Psoas muscle (tissue), 8 donors: ENCODE measurements around the gene DNAH9. TPM values are rescaled to one million over a fixed set of nuclear protein-coding genes. Genes with fewer than 3 reads are reported as not detected.

Experiments
- ATAC-seq, 4 donors: fragments of 200-7000 bp; cut with Tn5 transposase; one replicate each; pipeline ENCODE4 v1.9.1; 2020; ENCODE audit warnings: moderate library complexity in 3 of 4, mild to moderate bottlenecking in 2 of 4
- DNase-seq, 2 donors: peaks; one replicate each; pipeline ENCODE4 v3.0.0-alpha.2; 2020
- H3K27ac ChIP-seq: fragments of 200-600 bp; one replicate; pipeline ENCODE4 v1.8.0; 2022
- H3K27me3 ChIP-seq, 3 donors: fragments of 200-600 bp in 1 of 3; one replicate each; pipeline versions ENCODE4 v1.6.1 to v1.8.0; 2013 to 2022; ENCODE audit warnings: low read length in 2 of 3, mild to moderate bottlenecking in 2 of 3, moderate library complexity in 1 of 3; ENCODE audit not compliant: insufficient read depth in 3 of 3
- H3K36me3 ChIP-seq, 2 donors: fragments of 200-600 bp in 1 of 2; one replicate each; pipeline versions ENCODE4 v1.6.1 to v1.8.0; 2013 to 2022; ENCODE audit warnings: low read depth in 1 of 2, mild to moderate bottlenecking in 1 of 2, moderate library complexity in 1 of 2; ENCODE audit not compliant: insufficient read depth in 1 of 2
- H3K4me1 ChIP-seq: fragments of 200-600 bp; one replicate; pipeline ENCODE4 v1.8.0; 2022
- H3K4me3 ChIP-seq: fragments of 200-600 bp; one replicate; pipeline ENCODE4 v1.8.0; 2022; ENCODE audit warnings: mild to moderate bottlenecking
- H3K9me3 ChIP-seq: fragments of 200-600 bp; one replicate; pipeline ENCODE4 v1.8.0; 2022
- CTCF ChIP-seq: fragments of 200-600 bp; IDR thresholded peaks from one replicate; pipeline ENCODE4 v1.8.0; 2022; ENCODE audit warnings: antibody characterized with exemption
- WGBS, 3 donors: extraction: QIAGEN DNeasy Blood & Tissue Kit; methylation state at CpG; one replicate each; pipeline versions ENCODE4 v1.1.6 to v1.1.7; 2013; 5-methylcytosine and 5-hydroxymethylcytosine counted together
- intact Hi-C, 2 donors: fragments of 100-400 bp; cut with DNase I; formaldehyde crosslinking; loops; one replicate each; pipeline versions ENCODE4 v1.11.0 to v1.14.2; 2022
- polyA plus RNA-seq, 3 donors: library from polyadenylated mRNA; stranded (reverse); fragments of 200-250 nt; gene quantifications; one replicate each; pipeline ENCODE4 v1.2.3, GENCODE V29; 2013
- total RNA-seq, 4 donors: library from RNA; stranded (reverse); fragmentation: NEBNext Ultra II Directional in 2 of 4; extraction: Animal tissue kit (Norgen Biotek cat#: 25700) in 2 of 4; gene quantifications; one replicate each; pipeline versions ENCODE4 v1.2.1 to v1.2.4, GENCODE V29; 2021 to 2023
- donor health status: healthy with polysubstance abuse.
- donor health status: DM: no; HTN: no; CAD: no; lungs with moderate emphysema.
- donor health status: Bipolar disorder and iron deficiency.
- donor health status: healthy.
- donor health status: DM: yes; HTN: yes; CAD: no.
- donor health status: DM: no; HTN: no; CAD: no.
- donor health status: DM: no; HTN: no; CAD: no.
- donor health status: DM: yes; HTN: yes; CAD: no.

Gene DNAH9
- total and polyA plus RNA-seq, 7 donors, result 0.01 to 0.05 TPM; not detected in 5

GRCh38 chr17:11840831-11841230 is 242.6 kb downstream of the DNAH9 start:
- H3K27ac ChIP-seq, result no peak overlapping the region
- no peak for TF ChIP-seq CTCF
- ATAC-seq (no peak), DNase-seq (no peak)
- no peaks in the 10 kb centered on the region for H3K27me3 ChIP-seq
- H3K4me1 ChIP-seq, result no peaks in the 10 kb centered on the region
- intact Hi-C loops, result no loop called here
- no peaks in the 10 kb centered on the region for H3K9me3 ChIP-seq
- H3K4me3 ChIP-seq, result no peak overlapping the region
- 34 to 46% (median 43%) methylated on average over 2 of the region's 2 CpGs for WGBS, 3 donors
- no peaks in the 10 kb centered on the region for H3K36me3 ChIP-seq

GRCh38 chr17:11848330-11848729 is 250.1 kb downstream of the DNAH9 start:
- no peaks in the 10 kb centered on the region for H3K4me1 ChIP-seq
- intact Hi-C loops, result no loop called here
- no peak for TF ChIP-seq CTCF
- no peak overlapping the region for H3K27ac ChIP-seq
- no peaks in the 10 kb centered on the region for H3K36me3 ChIP-seq
- WGBS, 3 donors, result 67 to 71% (median 70%) methylated on average over 2 of the region's 2 CpGs
- ATAC-seq (no peak), DNase-seq (no peak)
- H3K9me3 ChIP-seq, result no peaks in the 10 kb centered on the region
- H3K27me3 ChIP-seq, result no peaks in the 10 kb centered on the region
- H3K4me3 ChIP-seq, result no peak overlapping the region

GRCh38 chr17:11852231-11852630 is 254.0 kb downstream of the DNAH9 start:
- WGBS, 3 donors, result 61 to 62% (median 62%) methylated on average over 4 of the region's 4 CpGs
- DNase-seq (no peak), ATAC-seq (no peak)
- intact Hi-C loops, result no loop called here
- no peaks in the 10 kb centered on the region for H3K4me1 ChIP-seq
- no peaks in the 10 kb centered on the region for H3K27me3 ChIP-seq
- no peak for TF ChIP-seq CTCF
- H3K36me3 ChIP-seq, result no peaks in the 10 kb centered on the region
- no peak overlapping the region for H3K4me3 ChIP-seq
- H3K9me3 ChIP-seq, result no peaks in the 10 kb centered on the region
- H3K27ac ChIP-seq, result no peak overlapping the region

GRCh38 chr17:11852912-11853311 is 254.6 kb downstream of the DNAH9 start:
- no peak for TF ChIP-seq CTCF
- H3K27ac ChIP-seq, result no peak overlapping the region
- no peaks in the 10 kb centered on the region for H3K9me3 ChIP-seq
- no peak for ATAC-seq
- H3K36me3 ChIP-seq, result no peaks in the 10 kb centered on the region
- DNase-seq, result no peak
- H3K27me3 ChIP-seq, result no peaks in the 10 kb centered on the region
- intact Hi-C loops, result no loop called here
- H3K4me1 ChIP-seq, result no peaks in the 10 kb centered on the region
- 83 to 89% (median 89%) methylated on average over 2 of the region's 2 CpGs for WGBS, 3 donors
- no peak overlapping the region for H3K4me3 ChIP-seq

DNA sequence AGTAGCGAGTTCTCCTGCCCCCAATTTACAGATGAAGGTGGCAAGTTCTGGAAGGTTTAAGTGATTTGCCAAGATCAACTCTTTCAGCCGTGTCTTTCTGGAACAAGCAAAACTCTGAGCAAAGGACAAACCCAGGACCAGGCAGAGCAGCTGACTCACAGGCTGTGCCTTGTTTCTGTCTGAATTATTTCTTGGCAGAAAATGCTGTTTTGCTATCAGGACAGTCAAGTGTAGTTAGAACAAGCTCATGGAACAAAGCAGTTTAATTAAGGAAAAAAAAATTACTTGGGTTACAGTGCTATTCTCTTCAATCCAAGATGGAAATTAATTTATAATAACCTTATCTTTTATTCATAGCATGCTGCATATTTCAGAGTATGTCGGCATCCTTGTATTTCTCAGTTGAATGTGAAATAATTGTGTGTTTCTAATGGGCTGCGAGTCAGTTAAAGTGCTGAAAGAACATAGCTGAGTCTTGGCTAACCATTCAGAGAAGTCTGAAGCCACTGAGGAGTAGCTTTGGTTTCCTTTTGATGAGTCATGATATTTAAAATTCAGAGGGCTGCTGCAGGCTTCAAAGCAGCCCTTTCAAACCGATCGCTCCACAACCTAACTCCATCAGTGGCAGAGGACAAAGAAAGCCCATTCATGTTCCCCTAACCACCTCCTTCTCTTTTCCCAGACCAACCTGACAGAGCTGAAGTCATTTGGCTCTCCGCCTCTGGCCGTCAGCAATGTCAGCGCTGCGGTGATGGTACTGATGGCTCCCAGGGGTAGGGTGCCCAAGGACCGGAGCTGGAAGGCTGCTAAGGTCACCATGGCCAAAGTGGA is 255.3 kb downstream of the DNAH9 start:
- no peaks in the 10 kb centered on the region for H3K9me3 ChIP-seq
- H3K27ac ChIP-seq, result no peak overlapping the region
- no peak for TF ChIP-seq CTCF
- H3K4me3 ChIP-seq, result no peak overlapping the region
- intact Hi-C loops, result no loop called here
- ATAC-seq (no peak), DNase-seq (no peak)
- H3K27me3 ChIP-seq, result no peaks in the 10 kb centered on the region
- no peaks in the 10 kb centered on the region for H3K4me1 ChIP-seq
- 43 to 54% (median 44%) methylated on average over 11 of the region's 11 CpGs for WGBS, 3 donors
- no peaks in the 10 kb centered on the region for H3K36me3 ChIP-seq
